OCI-LY7 (cell line): ENCODE results near the gene STIM1.

Experiments
- CTCF ChIP-seq: fragments of 200-600 bp; sonication (generic); conservative IDR thresholded peaks from 2 replicates; pipeline ENCODE4 v1.5.1; 2014; ENCODE audit warnings: mild to moderate bottlenecking, antibody characterized with exemption, low read length, moderate library complexity, mixed read lengths
- EZH2phosphoT487 ChIP-seq: fragments of 200-600 bp; sonication (generic); IDR thresholded peaks from 2 replicates; pipeline ENCODE4 v1.6.1; 2018; ENCODE audit warnings: low read depth, borderline replicate concordance, mild to moderate bottlenecking, mixed run types, antibody characterized with exemption, low read length, moderate library complexity, mixed read lengths

DNA sequence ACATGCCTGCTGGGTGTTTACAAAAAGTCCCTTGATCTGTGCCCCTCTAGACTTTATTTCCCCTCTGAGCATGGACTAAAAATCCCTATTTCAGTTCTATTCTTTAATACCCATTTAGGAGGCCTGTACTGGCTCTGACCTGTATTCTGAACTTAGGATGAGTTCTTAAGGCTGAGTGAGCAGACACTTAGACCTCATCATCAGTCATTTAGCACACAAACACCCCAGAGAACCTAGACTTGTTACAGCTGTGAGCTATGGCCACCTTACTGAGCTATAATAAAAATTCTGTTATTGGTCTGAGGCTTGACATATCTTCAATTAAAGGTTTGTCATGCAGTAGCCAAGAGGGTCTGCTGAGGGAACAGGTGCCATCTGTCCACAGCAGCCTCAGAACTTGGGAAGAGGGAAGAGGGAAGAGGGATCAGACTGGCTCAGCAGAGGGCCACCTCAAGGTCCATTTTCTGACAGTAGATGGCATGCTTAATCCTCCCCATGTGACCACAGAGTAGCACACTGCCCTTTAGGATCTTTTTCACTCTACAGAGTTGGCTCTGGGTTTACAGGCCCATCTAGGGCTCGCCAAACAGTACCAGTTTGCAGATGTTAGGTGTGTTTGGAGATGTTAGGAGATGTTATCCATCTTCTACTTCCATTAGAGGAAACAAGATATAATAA lies 209.0 kb downstream of the STIM1 start:
- no peak for TF ChIP-seq CTCF
- TF ChIP-seq EZH2phosphoT487, result no peak
